Fibroblast of the aortic adventitia (primary cell): ENCODE data around the gene ATG2A. TPM values are rescaled to one million over a fixed set of nuclear protein-coding genes. Genes with fewer than 3 reads are reported as not detected.

Experiments
- DNase-seq: peaks from one replicate; pipeline ENCODE4 v3.0.0-alpha.2; 2010; ENCODE audit warnings: low read depth
- H3K4me3 ChIP-seq: 2 replicates; pipeline ENCODE4 v1.5.1; 2011; ENCODE audit warnings: low read depth, mild to moderate bottlenecking, control low read depth, low read length, moderate library complexity
- total RNA-seq: library from RNA; depleted of rRNA; stranded (reverse); fragments of >200 nt; gene quantifications from 2 replicates; pipeline ENCODE4 v1.2.3, GENCODE V29; 2012; ENCODE audit warnings: low replicate concordance
- TF ChIP-seq, protein P1 (sequence below): IDR thresholded peaks from 2 replicates; pipeline ENCODE4 v1.5.1; 2011; ENCODE audit warnings: mild to moderate bottlenecking, low read length, control low read depth, inconsistent platforms; ENCODE audit not compliant: insufficient read depth

The ATG2A gene
- total RNA-seq, 1 donor, result 18.8 TPM

DNA sequence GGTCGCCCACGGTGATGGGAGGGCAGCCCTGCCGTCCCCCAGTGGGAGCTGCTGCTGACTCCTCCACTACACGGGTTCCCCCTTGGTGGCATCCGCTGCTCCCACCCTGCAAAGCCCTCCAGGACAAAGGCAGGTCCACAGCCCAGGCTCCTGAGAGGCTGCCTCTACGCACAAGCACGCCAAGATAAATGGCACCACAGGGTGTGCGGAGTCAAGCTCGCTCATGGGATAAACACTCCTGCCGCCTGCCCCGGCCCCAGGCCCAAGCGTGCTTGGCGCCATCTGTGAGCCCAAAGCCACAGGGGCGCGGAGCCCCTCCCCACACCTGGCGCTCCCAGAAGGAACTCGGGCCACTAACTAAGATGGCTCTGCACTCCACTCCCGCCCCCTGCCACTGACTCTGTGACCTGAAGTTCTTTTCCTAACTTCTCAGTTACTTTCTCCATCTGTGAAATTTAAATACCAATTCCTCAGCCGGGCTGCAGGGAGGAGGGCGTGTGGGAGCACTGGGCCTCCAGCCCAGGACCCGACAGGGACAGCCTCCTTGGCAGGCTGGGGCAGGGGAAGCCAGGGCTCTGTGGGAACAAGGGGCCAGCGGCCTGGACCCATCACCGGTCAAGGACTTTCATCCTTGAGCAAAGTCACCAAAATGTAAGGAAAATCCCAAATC lies 53.5 kb downstream of the ATG2A start:
- no peak overlapping the region for H3K4me3 ChIP-seq
- TF ChIP-seq, protein P1, sequence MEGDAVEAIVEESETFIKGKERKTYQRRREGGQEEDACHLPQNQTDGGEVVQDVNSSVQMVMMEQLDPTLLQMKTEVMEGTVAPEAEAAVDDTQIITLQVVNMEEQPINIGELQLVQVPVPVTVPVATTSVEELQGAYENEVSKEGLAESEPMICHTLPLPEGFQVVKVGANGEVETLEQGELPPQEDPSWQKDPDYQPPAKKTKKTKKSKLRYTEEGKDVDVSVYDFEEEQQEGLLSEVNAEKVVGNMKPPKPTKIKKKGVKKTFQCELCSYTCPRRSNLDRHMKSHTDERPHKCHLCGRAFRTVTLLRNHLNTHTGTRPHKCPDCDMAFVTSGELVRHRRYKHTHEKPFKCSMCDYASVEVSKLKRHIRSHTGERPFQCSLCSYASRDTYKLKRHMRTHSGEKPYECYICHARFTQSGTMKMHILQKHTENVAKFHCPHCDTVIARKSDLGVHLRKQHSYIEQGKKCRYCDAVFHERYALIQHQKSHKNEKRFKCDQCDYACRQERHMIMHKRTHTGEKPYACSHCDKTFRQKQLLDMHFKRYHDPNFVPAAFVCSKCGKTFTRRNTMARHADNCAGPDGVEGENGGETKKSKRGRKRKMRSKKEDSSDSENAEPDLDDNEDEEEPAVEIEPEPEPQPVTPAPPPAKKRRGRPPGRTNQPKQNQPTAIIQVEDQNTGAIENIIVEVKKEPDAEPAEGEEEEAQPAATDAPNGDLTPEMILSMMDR, result no peak
- DNase-seq, result peak; percentile 41

DNA sequence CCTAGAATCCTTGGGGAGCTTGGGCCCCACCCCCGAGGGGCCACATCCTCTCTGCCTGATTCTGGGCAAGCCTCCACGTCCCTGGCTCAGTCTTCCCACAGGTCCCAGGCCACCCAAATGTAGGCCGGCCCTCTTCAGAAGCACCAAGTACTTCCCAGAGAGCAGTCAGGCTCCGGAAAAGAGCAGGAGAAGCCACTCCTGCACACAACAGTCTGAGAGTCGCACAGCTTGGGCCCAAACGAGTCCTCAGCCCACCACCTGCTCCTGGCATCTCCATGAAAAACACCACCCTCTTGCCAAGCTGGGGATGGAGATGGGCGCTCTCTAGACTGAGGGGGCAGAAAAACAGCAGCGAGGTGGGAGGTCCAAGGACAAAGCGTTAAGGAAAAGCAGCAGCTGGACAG lies 54.0 kb downstream of the ATG2A start:
- DNase-seq, result no peak
- TF ChIP-seq, protein P1, result no peak
- no peak overlapping the region for H3K4me3 ChIP-seq

DNA sequence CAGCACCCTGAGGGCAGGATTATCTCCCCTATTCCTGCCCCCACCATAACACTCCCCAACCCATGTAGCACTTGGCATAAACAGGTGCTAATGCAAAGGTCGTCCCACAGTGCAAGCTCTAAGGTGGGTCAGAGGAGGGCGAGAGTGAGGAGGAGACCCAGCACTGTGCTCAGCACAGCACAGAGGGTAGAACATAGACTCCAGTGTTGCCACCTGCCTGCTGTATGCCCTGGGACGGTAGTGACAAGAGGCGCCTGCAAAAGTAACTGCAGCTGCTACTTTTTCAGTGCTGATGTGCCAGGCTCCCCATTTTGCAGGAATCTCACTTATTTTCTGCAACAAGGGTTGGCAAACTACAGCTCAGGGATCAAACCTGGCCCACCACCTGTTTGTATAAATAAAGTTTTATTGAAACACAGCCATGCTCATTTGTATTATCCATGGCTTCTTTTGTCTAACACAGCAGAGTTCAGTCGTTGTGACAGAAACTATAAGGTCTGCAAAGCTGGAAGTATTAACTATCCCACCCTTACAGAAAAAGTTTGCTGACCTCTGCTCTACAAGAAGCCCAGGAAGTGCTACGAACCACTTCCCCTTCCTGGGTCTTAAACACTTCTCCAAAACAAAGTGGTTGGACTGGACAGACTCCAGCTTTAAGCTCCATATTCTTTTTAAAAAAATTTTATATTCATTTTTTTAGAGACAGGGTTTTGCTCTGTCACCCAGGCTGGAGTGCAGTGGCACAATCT lies 55.6 kb downstream of the ATG2A start:
- DNase-seq, result no peak
- TF ChIP-seq, protein P1, result no peak
- H3K4me3 ChIP-seq, result no peak overlapping the region

DNA sequence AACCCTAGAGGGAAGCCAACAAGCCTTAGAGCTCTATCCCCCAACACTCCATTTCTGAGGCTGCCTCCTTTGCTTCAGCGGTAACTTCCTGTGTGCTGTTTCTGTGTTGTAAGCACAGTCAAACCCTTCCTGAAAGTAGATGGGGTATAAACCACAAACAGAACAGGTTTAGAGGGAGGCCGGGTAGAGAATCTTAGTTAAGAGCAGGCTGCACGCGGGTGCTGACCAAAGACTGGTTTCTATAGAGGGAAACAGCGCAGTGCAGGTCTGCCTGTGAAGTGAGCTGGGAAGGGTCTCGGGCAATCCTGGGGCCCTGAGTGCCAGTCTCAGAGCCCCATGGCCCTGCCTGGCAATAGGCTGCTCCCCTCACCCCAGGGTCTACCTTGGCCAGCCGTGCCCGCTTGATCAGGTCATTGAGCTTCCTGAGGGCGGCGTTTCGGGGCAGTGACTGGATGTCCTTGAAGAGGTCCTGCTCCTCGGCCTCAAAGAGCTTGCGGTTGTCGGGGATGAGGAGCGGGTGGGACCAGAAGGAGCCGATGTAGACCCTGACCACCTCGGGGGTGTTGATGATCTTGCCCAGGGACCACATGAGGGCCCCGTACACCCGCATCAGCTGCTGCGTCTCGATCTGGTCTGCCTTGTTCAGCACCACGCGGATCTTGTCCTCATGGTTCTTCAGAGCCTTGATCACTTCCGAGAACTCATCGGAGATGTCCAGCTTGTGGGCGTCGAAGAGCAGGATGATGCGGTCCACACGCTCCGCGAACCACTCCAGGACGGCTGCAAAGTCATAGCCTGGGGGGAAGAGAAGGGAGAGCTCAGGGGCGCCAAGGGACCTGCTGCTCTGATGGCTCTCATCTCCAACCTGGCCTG lies 57.2 kb downstream of the ATG2A start:
- no peak overlapping the region for H3K4me3 ChIP-seq
- DNase-seq, result no peak
- TF ChIP-seq, protein P1, result no peak

DNA sequence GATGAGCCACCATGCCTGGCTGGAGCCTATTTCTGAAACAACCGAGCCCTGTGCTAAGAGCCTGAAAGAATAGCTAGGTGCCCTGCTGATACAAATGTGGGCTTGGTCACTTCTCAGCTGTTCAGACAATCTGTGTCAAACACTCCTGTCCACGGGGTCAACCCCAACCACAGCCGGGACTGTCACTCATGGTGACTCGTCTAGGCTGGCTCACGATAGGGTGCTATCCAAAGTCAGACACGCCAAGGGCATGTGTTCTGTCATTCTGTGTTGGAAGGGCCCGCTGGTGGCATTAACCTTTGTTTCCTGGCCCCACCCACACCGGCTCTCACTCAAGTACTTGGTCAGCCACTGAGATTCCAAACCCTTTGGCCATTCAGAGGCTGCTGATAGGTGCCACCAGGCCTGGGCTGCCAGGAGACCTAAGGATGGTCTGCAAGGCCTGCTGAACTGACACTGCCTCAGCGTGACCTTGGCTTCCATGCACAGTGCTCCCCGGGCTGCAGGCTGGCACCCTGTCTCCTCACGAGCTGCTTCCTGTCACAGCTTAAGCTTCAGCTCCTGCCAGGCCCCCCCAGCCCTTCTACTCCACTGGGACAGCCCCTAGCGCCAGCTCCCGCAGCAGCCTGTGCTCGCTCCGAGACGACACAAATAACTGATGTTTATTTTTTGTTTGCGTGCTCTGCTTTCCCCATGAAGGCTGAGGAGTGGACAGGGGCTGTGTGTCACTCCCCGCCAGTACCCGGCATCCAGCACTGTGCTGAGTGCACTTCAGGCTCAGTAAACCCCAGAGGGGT lies 58.3 kb downstream of the ATG2A start:
- no peak overlapping the region for H3K4me3 ChIP-seq
- no peak for DNase-seq
- TF ChIP-seq, protein P1, result no peak

DNA sequence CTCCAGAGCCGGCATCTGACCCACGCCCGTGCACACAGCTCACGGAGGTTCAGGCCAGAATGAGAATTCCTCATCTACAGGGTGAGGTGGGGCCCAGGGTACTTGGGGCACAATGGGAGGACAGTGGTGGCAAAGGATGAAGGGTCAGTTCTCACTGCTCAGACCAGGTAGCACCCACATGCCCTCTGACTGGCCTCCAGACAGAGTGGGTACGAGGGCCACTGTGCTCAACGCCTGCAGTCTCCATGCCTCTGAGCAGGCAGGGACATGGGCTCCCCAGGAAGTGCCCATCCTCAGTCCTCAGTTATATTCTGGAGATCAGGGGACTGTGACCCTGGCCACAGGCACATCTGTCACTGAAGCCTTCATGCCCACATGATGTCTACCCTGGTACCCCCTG lies 59.5 kb downstream of the ATG2A start:
- no peak overlapping the region for H3K4me3 ChIP-seq
- DNase-seq, result no peak
- TF ChIP-seq, protein P1, result no peak
